Posterior cingulate gyrus (tissue), 11 donors: ENCODE measurements around the gene TAS2R4.
A peak's percentile ranks its signal among the peaks of the same experiment; 100 is the strongest.
"Not testable (repeated sequence)": the region's sequence is repeated elsewhere in the genome, so short reads cannot be mapped to it uniquely, and the experiment has no call there.

Experiments used
- DNase-seq, 10 donors: peaks; one replicate each; pipeline versions ENCODE4 v3.0.0 to v3.0.0-alpha.2; 2020 to 2021; ENCODE audit warnings: mixed read lengths in 3 of 10
- intact Hi-C: fragments of 100-400 bp; cut with DNase I; formaldehyde crosslinking; loops from one replicate; pipeline ENCODE4 v1.15.1; 2023

Gene TAS2R4

GRCh38 chr7:141776374-141776773 is at the start of gene TAS2R4:
Gene TAS2R4 (plus strand): TSS chr7:141776674. CDS start chr7:141778489, 1,815 bp downstream.
- intact Hi-C loops = no loop called here
- DNase-seq = no peak

- intact Hi-C loops = no loop called here
- DNase-seq = no peak
Measured at GRCh38 chr7:141729020-141729419, 47.5 kb upstream of the TAS2R4 start.

GRCh38 chr7:141731476-141732149 is 44.9 kb upstream of the TAS2R4 start:
- intact Hi-C loops = no loop called here

GRCh38 chr7:141737118-141737835 is 39.2 kb upstream of the TAS2R4 start:
- intact Hi-C loops = loop anchor here (5.0 kb wide), 1 partner anchor 185 kb away; the partner anchor contains the start of gene AGK
- peak in 1 of 10 donors; percentile 63 for DNase-seq

More at GRCh38 chr7:141731476-141732149, 44.9 kb upstream of the TAS2R4 start:
- DNase-seq = peak in 1 of 10 donors; percentile 14

- peak; percentile 85 to 98 (median 90) for DNase-seq
- intact Hi-C loops = loop anchor here (1.0 to 5.0 kb wide), 3 partner anchors 36 to 186 kb away; partner anchors contain the start of genes AGK and DENND11
Measured at GRCh38 chr7:141737836-141738591, 38.5 kb upstream of the TAS2R4 start, which contains the start of gene SSBP1. Gene SSBP1 (plus strand): TSS chr7:141738358. CDS start chr7:141739167, 809 bp downstream.

GRCh38 chr7:141738592-141739013 is 37.9 kb upstream of the TAS2R4 start:
- DNase-seq = no peak
- intact Hi-C loops = loop anchor here (1.0 to 5.0 kb wide), 3 partner anchors 36 to 186 kb away; partner anchors contain the start of genes AGK and DENND11

GRCh38 chr7:141739250-141739649 is 37.2 kb upstream of the TAS2R4 start:
- no peak for DNase-seq
- intact Hi-C loops = loop anchor here (2.0 to 5.0 kb wide), 2 partner anchors 84 to 187 kb away; partner anchors contain the start of gene AGK

- intact Hi-C loops = no loop called here
- no peak for DNase-seq
Measured at GRCh38 chr7:141742229-141742628, 34.2 kb upstream of the TAS2R4 start.

- intact Hi-C loops = no loop called here
Measured at GRCh38 chr7:141744131-141744530, 32.3 kb upstream of the TAS2R4 start.

GRCh38 chr7:141748396-141748795 is 28.1 kb upstream of the TAS2R4 start:
- no peak for DNase-seq
- intact Hi-C loops = no loop called here

More at GRCh38 chr7:141744131-141744530, 32.3 kb upstream of the TAS2R4 start:
- DNase-seq = no peak

GRCh38 chr7:141751904-141752303 is 24.6 kb upstream of the TAS2R4 start:
- intact Hi-C loops, DNase-seq: not testable (repeated sequence)

GRCh38 chr7:141752634-141753033 is 23.8 kb upstream of the TAS2R4 start:
- DNase-seq = no peak
- intact Hi-C loops = no loop called here

- intact Hi-C loops = no loop called here
- peak in 1 of 10 donors; percentile 68 for DNase-seq
Measured at GRCh38 chr7:141754939-141755338, 21.5 kb upstream of the TAS2R4 start.

GRCh38 chr7:141763797-141764196 is 12.7 kb upstream of the TAS2R4 start, which contains the start of gene TAS2R3:
Gene TAS2R3 (plus strand): TSS chr7:141764097. CDS start chr7:141764159, 62 bp downstream.
- DNase-seq = no peak
- intact Hi-C loops = no loop called here

- intact Hi-C loops, DNase-seq: not testable (repeated sequence)
Measured at GRCh38 chr7:141770083-141770583, 6.3 kb upstream of the TAS2R4 start.

- intact Hi-C loops = loop anchor here (2.0 kb wide), 1 partner anchor 131 kb away; no protein-coding TSS in a partner anchor
- DNase-seq = peak in 3 of 10 donors; percentile 10 to 29 (median 13)
Measured at GRCh38 chr7:141785706-141786552, 9.5 kb downstream of the TAS2R4 start.

GRCh38 chr7:141788296-141788695 is 11.8 kb downstream of the TAS2R4 start:
- intact Hi-C loops = no loop called here

GRCh38 chr7:141789917-141790316 is 13.4 kb downstream of the TAS2R4 start, which contains the start of gene TAS2R5:
Gene TAS2R5 (plus strand): TSS chr7:141790217. CDS start chr7:141790362, 145 bp downstream.
- DNase-seq = no peak
- intact Hi-C loops = no loop called here

More at GRCh38 chr7:141788296-141788695, 11.8 kb downstream of the TAS2R4 start:
- no peak for DNase-seq

- DNase-seq = no peak
- intact Hi-C loops = no loop called here
Measured at GRCh38 chr7:141792526-141792925, 16.1 kb downstream of the TAS2R4 start.
